Fibroblast of lung (primary cell): Measurements from ENCODE around the gene ADAMTS16.

ENCODE experiments used
- CTCF ChIP-seq, 2 donors: IDR thresholded peaks in 1 of 2; conservative IDR thresholded peaks in 1 of 2; 1 replicate in 1 of 2; 2 replicates in 1 of 2; pipeline ENCODE4 v1.5.1; 2011 to 2012; ENCODE audit warnings: low read length in 2 of 2, control low read depth in 1 of 2, inconsistent platforms in 1 of 2, low read depth in 1 of 2, mild to moderate bottlenecking in 1 of 2
- EZH2 ChIP-seq: IDR thresholded peaks from 2 replicates; pipeline ENCODE4 v1.5.1; 2012; ENCODE audit warnings: low read length, control low read depth, mild to moderate bottlenecking; ENCODE audit errors: missing control alignments

GRCh38 chr5:5103245-5103644 is 36.9 kb upstream of the ADAMTS16 start:
- TF ChIP-seq CTCF (conservative IDR thresholded peaks at IDR 0.05 in 1 of 2, IDR thresholded peaks at IDR 0.05 in 1 of 2; ENCODE audit: low read depth in 1 of 2, low read length in 2 of 2) (no peak), EZH2 (no peak)
